ENCODE results near the gene PKHD1.

Gene PKHD1

DNA sequence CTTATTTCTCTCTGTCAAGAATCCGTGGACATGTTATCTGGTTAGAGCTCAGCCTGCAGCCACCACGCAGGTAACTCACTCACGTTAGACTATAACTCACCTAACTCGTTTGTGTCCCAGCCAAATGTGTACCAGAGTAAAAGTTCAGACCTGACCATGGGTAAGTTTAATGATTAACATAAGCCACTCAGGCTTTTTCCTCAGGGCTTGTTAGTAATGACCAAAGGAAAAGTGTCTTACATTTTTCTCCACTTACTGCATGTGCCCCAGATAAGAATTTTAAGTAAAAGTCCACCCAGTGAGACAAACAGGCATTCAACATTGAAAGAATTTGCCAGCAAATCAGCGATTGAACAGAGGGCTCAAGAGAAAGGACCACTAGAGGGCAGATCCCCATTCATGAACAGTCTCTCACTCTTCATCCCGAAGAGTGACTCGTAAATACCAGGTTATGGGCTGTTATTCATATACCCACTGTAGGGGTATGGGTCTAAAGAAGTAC is at the start of gene PKHD1:
PKHD1 (minus strand) TSS at position 116 of the 502 bp plus-strand sequence. CDS start 2,680 bp downstream, outside the sequence.
- Histone ChIP-seq H3K36me3 (ENCODE audit: control insufficient read depth, insufficient read depth, low read length) (no peaks in the 10 kb centered on the region), H3K4me1 (ENCODE audit: control insufficient read depth, insufficient read depth, low read length) (peaks cover 3% of the 10 kb centered on the region; the same call in 1 of the 2 replicates), H3K4me3 (ENCODE audit: low read depth, low read length) (no peak within 1 kb of the TSS), H3K9me3 (ENCODE audit: control insufficient read depth, insufficient read depth, low read length) (no peaks in the 10 kb centered on the region), H3K9ac (ENCODE audit: low read depth, low read length) (no peak within 1 kb of the TSS), H3K27ac (ENCODE audit: low read depth, low read length) (no peak within 1 kb of the TSS), H3K27me3 (ENCODE audit: control insufficient read depth, insufficient read depth, low read length) (no peaks in the 10 kb centered on the region)

DNA sequence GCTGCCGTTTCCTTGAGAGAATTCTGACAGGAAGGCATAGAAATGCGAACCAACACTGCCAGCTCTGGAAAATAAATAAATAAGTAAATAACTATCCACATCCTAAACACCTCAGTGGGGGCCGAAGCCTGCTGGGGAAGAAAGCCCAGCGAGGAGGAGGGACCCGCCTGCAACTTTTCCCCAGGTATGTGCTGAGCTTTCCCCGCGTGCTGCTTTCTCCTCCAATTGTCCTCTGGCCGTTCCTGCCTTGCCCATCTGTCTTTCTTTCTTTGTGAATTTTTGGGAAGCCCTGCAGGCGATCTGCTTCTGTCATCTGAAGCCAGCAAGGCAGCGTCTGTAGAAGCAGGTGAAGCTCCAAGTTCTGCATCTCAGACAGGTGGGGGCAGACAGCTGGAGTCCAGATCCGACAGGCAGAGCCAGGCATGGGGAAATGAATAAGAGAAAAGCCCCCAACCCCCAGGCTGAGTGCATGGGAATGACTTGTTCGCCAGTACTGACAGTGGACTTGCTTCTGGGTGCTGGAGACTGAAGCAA is 49.6 kb upstream of the PKHD1 start:
- Histone ChIP-seq H3K36me3 (ENCODE audit: control insufficient read depth, insufficient read depth, low read length) (no peaks in the 10 kb centered on the region), H3K4me1 (ENCODE audit: control insufficient read depth, insufficient read depth, low read length) (peaks cover 17% of the 10 kb centered on the region), H3K9me3 (ENCODE audit: control insufficient read depth, insufficient read depth, low read length) (no peaks in the 10 kb centered on the region), H3K27me3 (ENCODE audit: control insufficient read depth, insufficient read depth, low read length) (no peaks in the 10 kb centered on the region), H3K4me3 (ENCODE audit: low read depth, low read length) (no peak overlapping the region), H3K9ac (ENCODE audit: low read depth, low read length) (no peak overlapping the region), H3K27ac (ENCODE audit: low read depth, low read length) (no peak overlapping the region)

DNA sequence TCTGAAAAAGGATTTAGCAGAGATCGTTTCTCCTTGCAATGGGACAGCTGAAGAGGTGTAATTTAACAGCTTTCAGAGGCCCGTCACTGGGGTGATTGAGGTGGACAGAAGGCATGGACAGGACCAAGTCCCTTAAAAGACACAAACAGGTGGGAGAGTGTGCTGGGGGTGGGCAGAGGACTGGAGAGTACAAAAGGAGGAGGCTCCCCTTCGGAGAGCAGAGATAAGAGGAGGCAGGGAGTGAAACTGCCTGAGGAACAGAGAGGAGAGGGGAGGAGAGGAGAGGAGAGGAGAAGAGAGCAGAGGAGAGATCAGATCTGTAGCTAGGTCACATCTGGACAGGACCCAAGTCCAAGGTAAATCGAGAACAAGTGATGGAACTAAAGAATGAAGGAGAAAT is 48.6 kb upstream of the PKHD1 start:
- H3K9me3 ChIP-seq (ENCODE audit: control insufficient read depth, insufficient read depth, low read length), result no peaks in the 10 kb centered on the region
- H3K27ac ChIP-seq (ENCODE audit: low read depth, low read length), result no peak overlapping the region
- H3K27me3 ChIP-seq (ENCODE audit: control insufficient read depth, insufficient read depth, low read length), result no peaks in the 10 kb centered on the region
- peaks cover 17% of the 10 kb centered on the region for H3K4me1 ChIP-seq (ENCODE audit: control insufficient read depth, insufficient read depth, low read length)
- H3K4me3 ChIP-seq (ENCODE audit: low read depth, low read length), result no peak overlapping the region
- H3K9ac ChIP-seq (ENCODE audit: low read depth, low read length), result no peak overlapping the region
- no peaks in the 10 kb centered on the region for H3K36me3 ChIP-seq (ENCODE audit: control insufficient read depth, insufficient read depth, low read length)

DNA sequence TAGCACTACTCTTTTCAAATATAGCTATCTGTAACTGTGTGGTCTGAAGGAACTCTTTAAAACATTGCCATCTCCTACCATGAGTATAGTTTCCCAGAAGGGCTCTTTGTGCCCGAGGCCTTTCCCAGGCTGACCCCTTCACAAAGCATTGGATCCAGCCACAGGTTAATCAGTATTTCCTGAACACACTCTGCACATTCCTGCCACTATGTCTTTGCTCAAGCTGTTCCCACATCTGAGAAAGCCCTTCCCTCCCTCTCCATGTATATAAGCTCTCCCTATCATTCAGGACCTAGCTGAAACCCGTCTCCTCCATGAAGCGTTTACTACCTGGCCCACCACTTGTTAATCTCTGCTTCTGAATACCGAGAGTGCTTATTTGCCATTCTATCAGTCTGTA is 47.8 kb upstream of the PKHD1 start:
- peaks cover 17% of the 10 kb centered on the region for H3K4me1 ChIP-seq (ENCODE audit: control insufficient read depth, insufficient read depth, low read length)
- no peak overlapping the region for H3K9ac ChIP-seq (ENCODE audit: low read depth, low read length)
- no peaks in the 10 kb centered on the region for H3K36me3 ChIP-seq (ENCODE audit: control insufficient read depth, insufficient read depth, low read length)
- H3K27ac ChIP-seq (ENCODE audit: low read depth, low read length), result no peak overlapping the region
- no peaks in the 10 kb centered on the region for H3K9me3 ChIP-seq (ENCODE audit: control insufficient read depth, insufficient read depth, low read length)
- H3K4me3 ChIP-seq (ENCODE audit: low read depth, low read length), result no peak overlapping the region
- H3K27me3 ChIP-seq (ENCODE audit: control insufficient read depth, insufficient read depth, low read length), result no peaks in the 10 kb centered on the region

- H3K36me3 ChIP-seq (ENCODE audit: control insufficient read depth, insufficient read depth, low read length), result no peaks in the 10 kb centered on the region
- H3K27me3 ChIP-seq (ENCODE audit: control insufficient read depth, insufficient read depth, low read length), result no peaks in the 10 kb centered on the region
- no peak overlapping the region for H3K4me3 ChIP-seq (ENCODE audit: low read depth, low read length)
- no peak overlapping the region for H3K27ac ChIP-seq (ENCODE audit: low read depth, low read length)
- peaks cover 17% of the 10 kb centered on the region for H3K4me1 ChIP-seq (ENCODE audit: control insufficient read depth, insufficient read depth, low read length)
- H3K9me3 ChIP-seq (ENCODE audit: control insufficient read depth, insufficient read depth, low read length), result no peaks in the 10 kb centered on the region
- H3K9ac ChIP-seq (ENCODE audit: low read depth, low read length), result no peak overlapping the region
These were observed 46.6 kb upstream of the PKHD1 start for GRCh38 chr6:52134011-52134410.

DNA sequence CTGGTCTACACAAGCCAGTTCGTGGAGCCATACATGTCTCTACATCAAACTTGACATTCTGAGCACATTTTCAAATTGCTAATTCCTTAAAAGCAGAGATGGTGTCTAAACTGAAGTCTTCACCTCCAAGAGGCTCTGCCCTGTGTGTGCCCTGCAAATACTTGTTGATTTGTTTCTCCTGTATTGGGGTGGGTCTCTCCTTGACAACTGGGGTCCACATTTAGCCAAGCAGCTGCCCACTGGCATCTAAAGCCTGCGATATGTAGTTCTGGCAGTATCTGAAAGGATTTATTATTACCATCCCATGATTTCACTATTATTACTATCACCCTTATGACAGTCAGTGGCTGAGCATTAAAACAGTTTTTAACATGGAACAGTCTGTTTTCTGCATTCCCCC is 45.9 kb upstream of the PKHD1 start:
- H3K9ac ChIP-seq (ENCODE audit: low read depth, low read length), result no peak overlapping the region
- H3K4me3 ChIP-seq (ENCODE audit: low read depth, low read length), result no peak overlapping the region
- no peaks in the 10 kb centered on the region for H3K36me3 ChIP-seq (ENCODE audit: control insufficient read depth, insufficient read depth, low read length)
- H3K27ac ChIP-seq (ENCODE audit: low read depth, low read length), result no peak overlapping the region
- H3K4me1 ChIP-seq (ENCODE audit: control insufficient read depth, insufficient read depth, low read length), result peaks cover 17% of the 10 kb centered on the region
- no peaks in the 10 kb centered on the region for H3K9me3 ChIP-seq (ENCODE audit: control insufficient read depth, insufficient read depth, low read length)
- H3K27me3 ChIP-seq (ENCODE audit: control insufficient read depth, insufficient read depth, low read length), result no peaks in the 10 kb centered on the region

- Histone ChIP-seq H3K9ac (ENCODE audit: low read depth, low read length) (no peak overlapping the region), H3K27me3 (ENCODE audit: control insufficient read depth, insufficient read depth, low read length) (no peaks in the 10 kb centered on the region), H3K36me3 (ENCODE audit: control insufficient read depth, insufficient read depth, low read length) (no peaks in the 10 kb centered on the region), H3K27ac (ENCODE audit: low read depth, low read length) (no peak overlapping the region), H3K4me1 (ENCODE audit: control insufficient read depth, insufficient read depth, low read length) (peaks cover 16% of the 10 kb centered on the region), H3K4me3 (ENCODE audit: low read depth, low read length) (no peak overlapping the region), H3K9me3 (ENCODE audit: control insufficient read depth, insufficient read depth, low read length) (no peaks in the 10 kb centered on the region)
These were observed 44.9 kb upstream of the PKHD1 start for GRCh38 chr6:52132292-52132691.

- Histone ChIP-seq H3K27ac (ENCODE audit: low read depth, low read length) (no peak overlapping the region), H3K27me3 (ENCODE audit: control insufficient read depth, insufficient read depth, low read length) (no peaks in the 10 kb centered on the region), H3K9me3 (ENCODE audit: control insufficient read depth, insufficient read depth, low read length) (no peaks in the 10 kb centered on the region), H3K4me1 (ENCODE audit: control insufficient read depth, insufficient read depth, low read length) (0 out of 2 replicates have a peak, but pooled peaks cover 4% of the 10 kb centered on the region), H3K9ac (ENCODE audit: low read depth, low read length) (no peak overlapping the region), H3K36me3 (ENCODE audit: control insufficient read depth, insufficient read depth, low read length) (no peaks in the 10 kb centered on the region), H3K4me3 (ENCODE audit: low read depth, low read length) (no peak overlapping the region)
These were observed 43.0 kb upstream of the PKHD1 start for GRCh38 chr6:52130440-52130839.

DNA sequence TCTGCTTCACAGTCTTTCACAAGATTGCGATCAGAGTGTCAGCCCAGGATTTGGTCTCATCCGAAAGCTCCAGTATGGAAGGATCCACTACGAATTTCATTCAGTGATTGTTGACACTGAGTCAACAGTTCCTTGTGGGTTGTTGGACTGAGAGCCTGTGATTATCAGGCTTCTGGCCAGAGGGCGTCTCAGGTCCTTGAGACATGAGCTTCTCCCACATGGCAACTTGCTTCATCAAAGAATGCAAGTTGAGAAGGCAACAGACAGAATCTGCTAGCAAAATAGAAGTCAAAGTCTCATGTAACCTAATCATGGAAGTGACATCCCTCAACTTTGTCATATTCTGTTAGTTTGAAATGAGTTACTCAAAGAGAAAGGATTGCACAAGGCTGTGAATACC is 40.5 kb upstream of the PKHD1 start:
- H3K9me3 ChIP-seq (ENCODE audit: control insufficient read depth, insufficient read depth, low read length), result no peaks in the 10 kb centered on the region
- no peaks in the 10 kb centered on the region for H3K36me3 ChIP-seq (ENCODE audit: control insufficient read depth, insufficient read depth, low read length)
- no peaks in the 10 kb centered on the region for H3K4me1 ChIP-seq (ENCODE audit: control insufficient read depth, insufficient read depth, low read length)
- no peaks in the 10 kb centered on the region for H3K27me3 ChIP-seq (ENCODE audit: control insufficient read depth, insufficient read depth, low read length)
- no peak overlapping the region for H3K27ac ChIP-seq (ENCODE audit: low read depth, low read length)
- H3K9ac ChIP-seq (ENCODE audit: low read depth, low read length), result no peak overlapping the region
- H3K4me3 ChIP-seq (ENCODE audit: low read depth, low read length), result no peak overlapping the region

GRCh38 chr6:52126231-52126630 is 38.8 kb upstream of the PKHD1 start:
- Histone ChIP-seq H3K27me3 (ENCODE audit: control insufficient read depth, insufficient read depth, low read length) (no peaks in the 10 kb centered on the region), H3K9ac (ENCODE audit: low read depth, low read length) (no peak overlapping the region), H3K9me3 (ENCODE audit: control insufficient read depth, insufficient read depth, low read length) (no peaks in the 10 kb centered on the region), H3K27ac (ENCODE audit: low read depth, low read length) (no peak overlapping the region), H3K36me3 (ENCODE audit: control insufficient read depth, insufficient read depth, low read length) (no peaks in the 10 kb centered on the region), H3K4me1 (ENCODE audit: control insufficient read depth, insufficient read depth, low read length) (no peaks in the 10 kb centered on the region), H3K4me3 (ENCODE audit: low read depth, low read length) (no peak overlapping the region)

DNA sequence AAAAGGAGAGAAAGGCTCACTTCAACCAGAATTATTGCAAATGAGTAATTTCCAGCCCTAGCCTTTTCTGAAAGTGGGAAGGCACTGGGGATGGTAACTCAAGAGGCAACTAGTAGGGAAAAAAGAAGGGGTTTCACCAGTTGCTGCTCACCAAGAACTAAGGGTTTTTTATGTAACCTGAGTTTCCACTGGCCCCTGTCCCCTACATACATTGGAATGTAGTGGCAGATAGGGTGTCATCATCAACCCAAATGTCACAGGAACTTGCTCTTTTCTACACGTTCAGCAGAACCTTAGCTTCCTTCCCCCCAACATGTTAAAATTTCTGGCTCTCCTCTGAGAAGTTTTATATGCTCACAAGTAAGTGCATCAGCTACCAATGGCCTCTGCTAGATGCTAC is 38.2 kb upstream of the PKHD1 start:
- Histone ChIP-seq H3K36me3 (ENCODE audit: control insufficient read depth, insufficient read depth, low read length) (no peaks in the 10 kb centered on the region), H3K27ac (ENCODE audit: low read depth, low read length) (no peak overlapping the region), H3K9ac (ENCODE audit: low read depth, low read length) (no peak overlapping the region), H3K9me3 (ENCODE audit: control insufficient read depth, insufficient read depth, low read length) (no peaks in the 10 kb centered on the region; the same call in 1 of the 2 replicates), H3K4me3 (ENCODE audit: low read depth, low read length) (no peak overlapping the region), H3K27me3 (ENCODE audit: control insufficient read depth, insufficient read depth, low read length) (no peaks in the 10 kb centered on the region), H3K4me1 (ENCODE audit: control insufficient read depth, insufficient read depth, low read length) (no peaks in the 10 kb centered on the region)

Data from HUES48 (cell line).